Thoracic aorta (tissue), 2 donors: ENCODE results near the gene BPI. TPM values are rescaled to one million over a fixed set of nuclear protein-coding genes. Genes with fewer than 3 reads are reported as not detected.

Experiments used
- total RNA-seq, 2 donors: library from RNA; depleted of rRNA; stranded (reverse); fragments of >200 nt; gene quantifications; one replicate each; pipeline versions ENCODE4 v1.1.0 to v1.2.3, GENCODE V29; 2016

Gene BPI
- total RNA-seq, 2 donors from 2014 or later: 0.35 to 4.1 TPM

Other genes starting within 250 kb of the BPI start
- gene TGM2, start 138.9 kb upstream of the BPI start, total RNA-seq: 100 to 1,000 TPM; 371 to 755 TPM
- gene KIAA1755, start 43.4 kb upstream of the BPI start, total RNA-seq: 10 to 100 TPM; 11.0 to 45.4 TPM
- 1 to 10 TPM in 1 of 2 donors, under 1 TPM in 1; 0.54 to 1.7 TPM for gene LBP, start 42.3 kb downstream of the BPI start, total RNA-seq
- 10 to 100 TPM in 1 of 2 donors, 1 to 10 TPM in 1; 8.9 to 38.9 TPM for gene SNHG17, start 131.2 kb downstream of the BPI start, total RNA-seq
- gene RALGAPB, start 168.7 kb downstream of the BPI start, total RNA-seq: 10 to 100 TPM; 50.2 to 51.5 TPM